DOHH2 (cell line): Measurements from ENCODE around the gene DNASE1L1.

Experiments used
- H3F3A ChIP-seq: fragments of 200-600 bp; sonication (generic), shearing (Covaris generic); 2 replicates; pipeline ENCODE4 v1.6.0; 2016; ENCODE audit warnings: antibody characterized with exemption, mild to moderate bottlenecking; ENCODE audit not compliant: control insufficient read depth, insufficient read depth
- H3K27ac ChIP-seq: fragments of 200-600 bp; sonication (generic); 2 replicates; pipeline ENCODE4 v1.5.1; 2014; ENCODE audit warnings: low read depth, mild to moderate bottlenecking, low read length, moderate library complexity
- H3K27me3 ChIP-seq: fragments of 200-600 bp; sonication (generic); 2 replicates; pipeline ENCODE4 v1.6.1; 2014; ENCODE audit warnings: mild to moderate bottlenecking, low read length, mixed read lengths; ENCODE audit not compliant: control insufficient read depth
- H3K36me3 ChIP-seq: fragments of 200-600 bp; sonication (generic); 2 replicates; pipeline ENCODE4 v1.6.1; 2014; ENCODE audit warnings: mild to moderate bottlenecking, low read length, moderate library complexity, mixed read lengths; ENCODE audit not compliant: control insufficient read depth
- H3K4me1 ChIP-seq: fragments of 200-600 bp; sonication (generic); 2 replicates; pipeline ENCODE4 v1.6.1; 2014; ENCODE audit warnings: mild to moderate bottlenecking, low read length, mixed read lengths; ENCODE audit not compliant: control insufficient read depth
- H3K4me2 ChIP-seq: fragments of 200-600 bp; sonication (generic); 2 replicates; pipeline ENCODE4 v1.6.0; 2014; ENCODE audit warnings: mild to moderate bottlenecking, low read length, moderate library complexity
- H3K4me3 ChIP-seq: fragments of 200-600 bp; sonication (generic); 2 replicates; pipeline ENCODE4 v1.5.1; 2014; ENCODE audit warnings: mild to moderate bottlenecking, low read length, mixed read lengths
- H3K79me2 ChIP-seq: fragments of 200-600 bp; sonication (generic); 2 replicates; pipeline ENCODE4 v1.6.1; 2014; ENCODE audit warnings: mild to moderate bottlenecking, low read length, mixed read lengths; ENCODE audit not compliant: control insufficient read depth
- H3K9me2 ChIP-seq: fragments of 200-600 bp; sonication (generic); replicated peaks from 2 replicates; pipeline ENCODE4 v1.6.1; 2014; ENCODE audit warnings: mild to moderate bottlenecking, low read length, mixed read lengths; ENCODE audit not compliant: control insufficient read depth
- H3K9me3 ChIP-seq: fragments of 200-600 bp; sonication (generic); 2 replicates; pipeline ENCODE4 v1.6.1; 2014; ENCODE audit warnings: antibody characterized with exemption, low read length, mixed read lengths; ENCODE audit not compliant: control insufficient read depth, insufficient read depth
- H4K20me1 ChIP-seq: fragments of 200-600 bp; sonication (generic); 2 replicates; pipeline ENCODE4 v1.6.0; 2014; ENCODE audit warnings: low read depth, mild to moderate bottlenecking, antibody characterized with exemption, low read length, moderate library complexity; ENCODE audit not compliant: control insufficient read depth, insufficient read depth
- EZH2phosphoT487 ChIP-seq: fragments of 200-600 bp; sonication (generic); IDR thresholded peaks from 2 replicates; pipeline ENCODE4 v1.6.1; 2017; ENCODE audit warnings: borderline replicate concordance, mild to moderate bottlenecking, antibody characterized with exemption, low read length, moderate library complexity, mixed read lengths
- TF ChIP-seq, protein P1 (sequence below): fragments of 200-600 bp; sonication (generic); IDR thresholded peaks from one replicate; pipeline ENCODE4 v1.5.1; 2014; ENCODE audit warnings: antibody characterized with exemption, mild to moderate bottlenecking, low read depth, low read length; ENCODE audit not compliant: poor library complexity, severe bottlenecking

DNASE1L1 gene

GRCh38 chrX:154367474-154368308 lies 41.4 kb downstream of the DNASE1L1 start:
- H3K4me2 ChIP-seq, result no peak overlapping the region
- H3K4me3 ChIP-seq, result no peak overlapping the region
- H4K20me1 ChIP-seq, result no peaks in the 10 kb centered on the region

DNA sequence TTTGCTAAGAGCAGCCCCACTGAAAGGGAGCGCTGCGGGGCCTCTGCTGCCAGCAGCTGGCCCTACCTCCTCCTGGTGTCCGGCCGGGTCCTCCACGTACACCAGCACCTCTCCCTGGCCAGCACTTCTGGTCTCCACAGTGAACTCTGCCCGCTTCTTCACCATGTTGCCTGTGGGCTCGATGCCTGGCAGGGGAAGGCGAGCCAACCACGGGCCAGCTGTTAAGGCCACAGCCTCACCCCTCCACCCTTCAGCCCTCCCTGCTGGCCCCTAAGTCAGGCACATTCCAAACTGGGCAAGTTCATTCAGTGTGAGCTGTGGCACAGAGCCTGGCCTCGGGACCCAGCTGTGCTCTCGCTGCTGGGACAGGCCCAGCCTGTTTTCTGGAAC lies 42.4 kb downstream of the DNASE1L1 start:
- Histone ChIP-seq H3K4me2 (no peak overlapping the region), H3K9me2 (no peaks in the 10 kb centered on the region), H3K4me3 (no peak overlapping the region), H3K9me3 (no peaks in the 10 kb centered on the region), H4K20me1 (no peaks in the 10 kb centered on the region), H3F3A (no peaks in the 10 kb centered on the region), H3K27ac (no peak overlapping the region), H3K79me2 (peaks cover 30% of the 10 kb centered on the region), H3K4me1 (peaks cover 18% of the 10 kb centered on the region), H3K36me3 (peaks cover 11% of the 10 kb centered on the region), H3K27me3 (no peaks in the 10 kb centered on the region)
- TF ChIP-seq, protein P1, sequence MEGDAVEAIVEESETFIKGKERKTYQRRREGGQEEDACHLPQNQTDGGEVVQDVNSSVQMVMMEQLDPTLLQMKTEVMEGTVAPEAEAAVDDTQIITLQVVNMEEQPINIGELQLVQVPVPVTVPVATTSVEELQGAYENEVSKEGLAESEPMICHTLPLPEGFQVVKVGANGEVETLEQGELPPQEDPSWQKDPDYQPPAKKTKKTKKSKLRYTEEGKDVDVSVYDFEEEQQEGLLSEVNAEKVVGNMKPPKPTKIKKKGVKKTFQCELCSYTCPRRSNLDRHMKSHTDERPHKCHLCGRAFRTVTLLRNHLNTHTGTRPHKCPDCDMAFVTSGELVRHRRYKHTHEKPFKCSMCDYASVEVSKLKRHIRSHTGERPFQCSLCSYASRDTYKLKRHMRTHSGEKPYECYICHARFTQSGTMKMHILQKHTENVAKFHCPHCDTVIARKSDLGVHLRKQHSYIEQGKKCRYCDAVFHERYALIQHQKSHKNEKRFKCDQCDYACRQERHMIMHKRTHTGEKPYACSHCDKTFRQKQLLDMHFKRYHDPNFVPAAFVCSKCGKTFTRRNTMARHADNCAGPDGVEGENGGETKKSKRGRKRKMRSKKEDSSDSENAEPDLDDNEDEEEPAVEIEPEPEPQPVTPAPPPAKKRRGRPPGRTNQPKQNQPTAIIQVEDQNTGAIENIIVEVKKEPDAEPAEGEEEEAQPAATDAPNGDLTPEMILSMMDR, result no peak
- TF ChIP-seq EZH2phosphoT487, result no peak

More at GRCh38 chrX:154367474-154368308, 41.4 kb downstream of the DNASE1L1 start:
- peaks cover 28% of the 10 kb centered on the region for H3K4me1 ChIP-seq
- H3K27me3 ChIP-seq, result peaks cover 8% of the 10 kb centered on the region; the same call in 1 of the 2 replicates
- no peak overlapping the region for H3K27ac ChIP-seq
- TF ChIP-seq, protein P1, result no peak
- no peak for TF ChIP-seq EZH2phosphoT487
- peaks cover 30% of the 10 kb centered on the region for H3K79me2 ChIP-seq
- H3K9me2 ChIP-seq, result no peaks in the 10 kb centered on the region
- peaks cover 9% of the 10 kb centered on the region for H3K36me3 ChIP-seq
- no peaks in the 10 kb centered on the region for H3F3A ChIP-seq
- no peaks in the 10 kb centered on the region for H3K9me3 ChIP-seq

- Histone ChIP-seq H3K4me2 (no peak overlapping the region), H3K4me3 (no peak overlapping the region), H3K4me1 (peaks cover 16% of the 10 kb centered on the region), H3K27me3 (no peaks in the 10 kb centered on the region), H3K36me3 (peaks cover 17% of the 10 kb centered on the region), H3F3A (no peaks in the 10 kb centered on the region), H3K79me2 (peaks cover 30% of the 10 kb centered on the region), H3K9me2 (no peaks in the 10 kb centered on the region), H3K9me3 (no peaks in the 10 kb centered on the region), H3K27ac (no peak overlapping the region), H4K20me1 (no peaks in the 10 kb centered on the region)
- TF ChIP-seq, protein P1, result no peak
- TF ChIP-seq EZH2phosphoT487, result no peak
Measured at GRCh38 chrX:154365997-154366665, 42.9 kb downstream of the DNASE1L1 start.
